Measurements from ENCODE around the gene PPP1R1B. TPM values are rescaled to one million over a fixed set of nuclear protein-coding genes. Genes with fewer than 3 reads are reported as not detected.

The PPP1R1B gene
- total RNA-seq, 3 donors from 2014 or later, result 0.18 TPM; not detected in 2

DNA sequence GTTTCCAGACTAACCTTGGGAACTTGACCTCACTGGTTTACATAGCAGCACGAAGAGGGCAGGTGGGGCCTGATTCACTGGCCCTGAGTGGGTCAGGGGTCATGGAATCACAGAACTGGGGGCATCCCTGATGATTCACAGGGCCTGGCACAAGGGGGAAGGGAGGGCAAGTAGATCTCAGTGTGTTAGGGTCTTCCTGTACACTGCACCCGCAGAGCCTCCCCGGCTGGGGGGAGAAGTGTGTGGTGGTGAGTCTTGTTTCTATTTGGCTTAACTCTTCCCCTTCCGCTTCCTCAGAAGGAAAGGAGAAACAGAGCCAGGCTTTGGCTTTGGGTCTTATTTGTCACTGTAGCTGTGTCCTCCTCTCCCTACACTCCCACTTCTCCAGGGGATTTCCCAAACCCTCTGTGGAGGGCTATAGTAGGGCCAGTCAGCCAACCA lies 13.9 kb downstream of the PPP1R1B start:
- H3K36me3 Mint-ChIP-seq (ENCODE audit: insufficient read depth), result peaks cover 2% of the 10 kb centered on the region
- no peak overlapping the region for H3K4me3 Mint-ChIP-seq
- H3K27me3 Mint-ChIP-seq (ENCODE audit: low read depth), result no peaks in the 10 kb centered on the region
- peaks cover 74% of the 10 kb centered on the region for H3K4me1 Mint-ChIP-seq (ENCODE audit: low read depth)
- no peak for ATAC-seq
- DNase-seq, result no peak
- no peaks in the 10 kb centered on the region for H3K9me3 Mint-ChIP-seq

- Mint-ChIP-seq H3K4me3 (no peak overlapping the region), H3K36me3 (ENCODE audit: insufficient read depth) (peaks cover 2% of the 10 kb centered on the region), H3K9me3 (no peaks in the 10 kb centered on the region), H3K4me1 (ENCODE audit: low read depth) (peaks cover 74% of the 10 kb centered on the region), H3K27me3 (ENCODE audit: low read depth) (no peaks in the 10 kb centered on the region)
- DNase-seq (no peak), ATAC-seq (no peak)
Measured at GRCh38 chr17:39641097-39641496, 14.3 kb downstream of the PPP1R1B start.

- no peak overlapping the region for H3K4me3 Mint-ChIP-seq
- peaks cover 70% of the 10 kb centered on the region for H3K4me1 Mint-ChIP-seq (ENCODE audit: low read depth)
- peaks cover 2% of the 10 kb centered on the region for H3K36me3 Mint-ChIP-seq (ENCODE audit: insufficient read depth)
- ATAC-seq (no peak), DNase-seq (no peak)
- no peaks in the 10 kb centered on the region for H3K27me3 Mint-ChIP-seq (ENCODE audit: low read depth)
- no peaks in the 10 kb centered on the region for H3K9me3 Mint-ChIP-seq
Measured at GRCh38 chr17:39641883-39642282, 15.1 kb downstream of the PPP1R1B start.

DNA sequence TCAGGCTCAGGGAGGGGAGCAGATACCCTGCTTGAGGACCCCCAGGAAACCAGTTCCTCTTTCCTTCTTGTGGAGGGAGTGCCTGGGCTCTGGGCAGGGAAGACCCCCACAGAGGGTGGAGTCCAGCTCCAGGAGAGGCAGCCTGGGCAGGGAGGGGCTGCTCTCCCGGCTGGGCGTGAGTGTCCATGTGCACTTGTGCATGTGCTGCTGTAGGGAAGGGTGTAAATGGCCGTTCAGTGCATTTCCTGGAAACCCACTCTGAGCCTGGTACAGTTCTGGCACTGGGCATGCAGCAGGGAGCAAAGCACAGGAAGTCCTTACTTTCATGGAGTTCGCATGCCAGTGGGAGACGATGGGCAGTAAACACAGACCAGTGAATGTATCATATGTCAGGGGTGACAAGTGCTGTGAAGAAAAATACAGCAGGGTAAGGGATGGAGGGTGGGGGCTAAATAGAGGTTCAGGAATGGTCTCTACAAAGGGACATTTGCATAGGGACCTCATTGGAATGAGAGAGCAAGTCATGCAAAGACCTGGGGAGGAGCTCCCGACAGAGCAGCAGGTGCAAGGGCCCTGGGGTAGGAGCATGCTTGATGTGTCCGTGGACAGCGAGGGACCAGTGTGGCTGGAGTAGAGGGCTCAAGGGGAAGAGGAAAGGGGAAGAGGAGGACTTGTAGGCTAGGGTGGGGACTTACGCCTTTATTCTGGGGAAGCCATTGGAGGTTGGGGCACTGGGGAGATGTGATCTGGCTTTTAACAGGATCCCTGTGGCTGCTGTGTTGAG lies 15.7 kb downstream of the PPP1R1B start:
- no peak for DNase-seq
- H3K36me3 Mint-ChIP-seq (ENCODE audit: insufficient read depth), result peaks cover 2% of the 10 kb centered on the region
- no peaks in the 10 kb centered on the region for H3K27me3 Mint-ChIP-seq (ENCODE audit: low read depth)
- H3K4me1 Mint-ChIP-seq (ENCODE audit: low read depth), result peaks cover 70% of the 10 kb centered on the region
- no peak for ATAC-seq
- no peak overlapping the region for H3K4me3 Mint-ChIP-seq
- H3K9me3 Mint-ChIP-seq, result no peaks in the 10 kb centered on the region

DNA sequence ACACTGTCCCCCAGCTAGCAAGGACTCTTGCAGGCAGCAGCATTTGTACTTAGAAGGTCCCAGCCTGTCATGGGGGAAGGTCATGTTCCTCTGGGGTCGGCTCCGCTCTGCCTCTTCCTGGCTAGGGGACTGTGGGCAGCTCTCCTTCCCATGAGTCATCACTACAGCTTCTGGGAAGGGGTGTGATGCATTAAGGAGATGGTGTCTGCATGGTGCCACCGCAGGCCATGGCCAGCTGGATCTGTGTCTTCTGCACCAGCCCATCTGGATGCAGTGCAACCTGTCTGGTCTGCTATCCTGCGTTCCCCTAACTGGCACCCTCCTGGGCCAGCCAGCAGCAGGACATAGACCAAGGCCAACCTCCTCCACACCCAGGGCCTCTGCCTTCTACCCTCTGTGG lies 16.5 kb downstream of the PPP1R1B start:
- Mint-ChIP-seq H3K36me3 (ENCODE audit: insufficient read depth) (no peaks in the 10 kb centered on the region), H3K27me3 (ENCODE audit: low read depth) (no peaks in the 10 kb centered on the region), H3K9me3 (no peaks in the 10 kb centered on the region), H3K4me1 (ENCODE audit: low read depth) (peaks cover 64% of the 10 kb centered on the region), H3K4me3 (no peak overlapping the region)
- DNase-seq (no peak), ATAC-seq (no peak)

DNA sequence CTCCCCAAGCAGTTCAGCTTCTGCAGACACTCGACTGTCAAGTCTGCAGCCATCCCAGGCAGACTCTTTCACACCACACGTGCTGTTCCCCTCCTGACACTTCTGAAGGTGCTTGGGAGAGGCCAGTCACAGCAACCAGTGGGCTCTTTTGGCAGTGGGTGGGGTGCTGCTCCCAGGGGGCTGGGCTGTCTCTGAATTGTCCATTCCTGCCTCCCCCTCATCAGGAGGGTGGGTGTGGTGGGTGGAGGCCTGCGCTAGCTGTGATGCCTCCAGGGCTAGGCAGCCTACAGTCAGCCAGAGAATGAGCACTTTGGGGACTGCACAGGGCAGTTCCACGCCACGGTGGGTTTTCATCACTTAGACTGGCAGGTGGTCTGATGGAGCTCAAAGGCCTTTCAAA lies 20.5 kb downstream of the PPP1R1B start:
- ATAC-seq (no peak), DNase-seq (no peak)
- H3K4me1 Mint-ChIP-seq (ENCODE audit: low read depth), result peaks cover 55% of the 10 kb centered on the region
- H3K9me3 Mint-ChIP-seq, result no peaks in the 10 kb centered on the region
- no peak overlapping the region for H3K4me3 Mint-ChIP-seq
- H3K27me3 Mint-ChIP-seq (ENCODE audit: low read depth), result no peaks in the 10 kb centered on the region
- H3K36me3 Mint-ChIP-seq (ENCODE audit: insufficient read depth), result peaks cover 9% of the 10 kb centered on the region

DNA sequence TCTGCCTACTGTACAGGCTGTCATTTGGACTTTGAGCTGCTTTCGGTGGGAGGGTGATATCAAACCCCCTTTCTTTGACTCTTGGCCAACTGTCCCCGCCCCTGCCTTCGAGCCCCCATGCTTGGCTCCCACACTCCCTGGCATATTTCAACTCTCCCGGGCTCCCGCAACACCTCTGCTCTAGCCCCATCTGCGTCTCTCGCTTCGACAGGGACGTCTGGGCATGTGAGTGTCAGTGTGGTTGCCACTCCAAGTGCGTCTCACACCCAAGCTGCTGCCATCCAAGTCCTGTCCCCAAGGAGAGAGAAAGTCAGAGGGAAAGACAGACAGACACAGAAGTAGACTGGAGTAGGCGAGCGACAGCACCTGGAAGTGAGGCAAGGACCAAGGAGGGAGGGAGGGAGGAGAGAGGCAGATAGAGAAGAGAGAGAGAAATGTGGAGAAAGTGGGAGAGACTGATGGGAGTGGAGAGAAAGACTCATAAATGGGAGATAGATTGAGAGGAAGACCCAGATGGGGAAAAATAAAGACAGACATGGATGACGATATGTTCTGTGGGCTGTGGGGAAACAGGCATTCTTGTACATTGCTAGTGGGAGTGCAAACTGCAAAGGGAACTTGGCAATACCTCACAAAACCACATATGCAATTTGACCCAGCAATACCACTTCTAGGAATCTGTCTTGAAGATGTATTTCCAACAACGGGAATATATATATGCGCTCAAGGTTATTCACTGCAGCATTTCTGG lies 22.0 kb downstream of the PPP1R1B start:
- Mint-ChIP-seq H3K4me3 (no peak overlapping the region), H3K4me1 (ENCODE audit: low read depth) (peaks cover 45% of the 10 kb centered on the region), H3K27me3 (ENCODE audit: low read depth) (no peaks in the 10 kb centered on the region), H3K9me3 (no peaks in the 10 kb centered on the region), H3K36me3 (ENCODE audit: insufficient read depth) (peaks cover 9% of the 10 kb centered on the region)
- DNase-seq (no peak), ATAC-seq (no peak)

DNA sequence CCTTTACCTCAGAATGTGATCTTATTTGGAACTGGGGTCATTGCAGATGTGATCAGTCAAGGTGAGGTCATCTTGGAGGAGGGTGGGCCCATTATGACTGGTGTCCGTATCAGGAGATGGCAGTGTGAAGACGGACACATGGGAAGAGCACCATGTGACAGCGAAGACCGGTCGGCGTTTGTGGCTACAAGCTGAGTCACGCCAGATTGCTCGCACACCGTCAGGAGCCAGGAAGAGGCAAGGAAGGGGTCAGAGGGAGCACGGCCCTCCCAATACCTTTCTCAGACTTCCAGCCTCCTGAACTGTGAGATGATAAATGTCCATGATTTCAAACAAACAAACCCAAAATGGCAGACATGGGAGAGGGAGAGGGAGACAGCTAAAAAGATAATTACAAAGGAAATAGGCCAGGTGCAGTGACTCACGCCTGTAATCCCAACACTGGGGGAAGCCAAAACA lies 23.4 kb downstream of the PPP1R1B start:
- no peaks in the 10 kb centered on the region for H3K27me3 Mint-ChIP-seq (ENCODE audit: low read depth)
- no peak for ATAC-seq
- no peaks in the 10 kb centered on the region for H3K9me3 Mint-ChIP-seq
- H3K36me3 Mint-ChIP-seq (ENCODE audit: insufficient read depth), result peaks cover 9% of the 10 kb centered on the region
- H3K4me1 Mint-ChIP-seq (ENCODE audit: low read depth), result peaks cover 48% of the 10 kb centered on the region
- H3K4me3 Mint-ChIP-seq, result no peak overlapping the region
- DNase-seq, result no peak

DNA sequence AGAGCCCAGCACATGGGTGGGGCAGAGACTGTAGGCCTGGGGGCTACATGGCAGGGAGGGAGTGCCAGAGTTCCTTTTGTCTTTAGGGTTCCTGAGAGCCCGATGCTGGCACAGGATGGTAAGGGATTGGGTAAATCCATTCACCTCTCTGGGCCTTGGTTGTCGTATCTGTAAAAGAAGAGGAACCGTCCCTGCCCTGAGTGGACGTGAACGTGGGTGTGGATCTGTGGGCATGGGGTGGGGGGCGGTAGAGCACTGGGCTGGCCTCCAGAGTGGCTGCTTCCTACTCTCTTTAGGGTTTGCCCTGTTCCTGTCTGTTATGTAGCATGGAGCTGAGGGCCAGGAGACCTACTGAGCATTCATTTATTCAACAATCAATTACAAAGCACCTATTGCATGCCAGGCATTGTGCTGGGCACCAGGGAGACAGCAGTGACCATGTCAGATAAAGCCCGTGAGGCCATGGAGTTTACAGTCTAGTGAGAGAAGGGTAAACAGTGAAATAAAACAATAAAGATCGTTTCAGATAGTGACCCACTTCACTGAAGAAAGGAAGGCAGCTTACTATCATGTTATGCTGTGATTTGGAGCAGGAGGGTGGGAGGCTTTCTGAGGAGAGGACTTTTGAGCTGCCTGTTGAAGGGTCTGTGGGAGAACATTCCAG lies 25.3 kb downstream of the PPP1R1B start:
- ATAC-seq (no peak), DNase-seq (no peak)
- Mint-ChIP-seq H3K9me3 (no peaks in the 10 kb centered on the region), H3K4me1 (ENCODE audit: low read depth) (peaks cover 47% of the 10 kb centered on the region), H3K4me3 (no peak overlapping the region), H3K27me3 (ENCODE audit: low read depth) (no peaks in the 10 kb centered on the region), H3K36me3 (ENCODE audit: insufficient read depth) (peaks cover 11% of the 10 kb centered on the region)

- DNase-seq (no peak), ATAC-seq (no peak)
- Mint-ChIP-seq H3K9me3 (no peaks in the 10 kb centered on the region), H3K27me3 (ENCODE audit: low read depth) (no peaks in the 10 kb centered on the region), H3K36me3 (ENCODE audit: insufficient read depth) (peaks cover 11% of the 10 kb centered on the region), H3K4me1 (ENCODE audit: low read depth) (peaks cover 46% of the 10 kb centered on the region), H3K4me3 (no peak overlapping the region)
Measured at GRCh38 chr17:39652587-39653315, 26.0 kb downstream of the PPP1R1B start.

GRCh38 chr17:39653316-39653661 lies 26.5 kb downstream of the PPP1R1B start:
- ATAC-seq, result peak in 1 of 2 donors; percentile 14
- H3K9me3 Mint-ChIP-seq, result no peaks in the 10 kb centered on the region
- peaks cover 11% of the 10 kb centered on the region for H3K36me3 Mint-ChIP-seq (ENCODE audit: insufficient read depth)
- H3K4me1 Mint-ChIP-seq (ENCODE audit: low read depth), result peaks cover 50% of the 10 kb centered on the region
- no peak for DNase-seq
- H3K4me3 Mint-ChIP-seq, result no peak overlapping the region
- H3K27me3 Mint-ChIP-seq (ENCODE audit: low read depth), result no peaks in the 10 kb centered on the region

GRCh38 chr17:39653662-39654331 lies 27.0 kb downstream of the PPP1R1B start:
- ATAC-seq (peak; percentile 71 to 81), DNase-seq (peak; percentile 81)
- Mint-ChIP-seq H3K36me3 (ENCODE audit: insufficient read depth) (peaks cover 9% of the 10 kb centered on the region), H3K27me3 (ENCODE audit: low read depth) (no peaks in the 10 kb centered on the region), H3K4me1 (ENCODE audit: low read depth) (peaks cover 46% of the 10 kb centered on the region), H3K4me3 (no peak overlapping the region), H3K9me3 (no peaks in the 10 kb centered on the region)

DNA sequence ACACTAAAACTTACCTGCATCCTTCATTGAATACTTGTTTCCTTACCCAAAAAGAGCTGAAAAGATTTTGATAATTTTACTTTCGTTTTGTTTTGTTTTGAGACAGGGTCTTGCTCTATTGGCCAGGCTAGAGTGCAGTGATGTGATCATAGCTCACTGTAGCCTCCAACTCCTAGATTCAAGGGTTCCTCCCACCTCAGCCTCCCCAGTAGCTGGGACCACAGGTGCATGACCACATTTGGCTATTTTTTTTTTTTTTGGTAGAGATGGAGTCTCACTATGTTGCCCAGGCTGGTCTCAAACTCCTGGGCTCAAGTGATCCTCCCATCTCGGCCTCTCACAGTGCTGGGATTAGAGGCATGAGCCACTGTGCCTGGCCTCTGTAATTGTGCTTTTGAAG lies 28.4 kb downstream of the PPP1R1B start:
- H3K4me3 Mint-ChIP-seq, result no peak overlapping the region
- peaks cover 5% of the 10 kb centered on the region for H3K36me3 Mint-ChIP-seq (ENCODE audit: insufficient read depth)
- H3K4me1 Mint-ChIP-seq (ENCODE audit: low read depth), result peaks cover 45% of the 10 kb centered on the region
- ATAC-seq (no peak), DNase-seq (no peak)
- no peaks in the 10 kb centered on the region for H3K9me3 Mint-ChIP-seq
- no peaks in the 10 kb centered on the region for H3K27me3 Mint-ChIP-seq (ENCODE audit: low read depth)

DNA sequence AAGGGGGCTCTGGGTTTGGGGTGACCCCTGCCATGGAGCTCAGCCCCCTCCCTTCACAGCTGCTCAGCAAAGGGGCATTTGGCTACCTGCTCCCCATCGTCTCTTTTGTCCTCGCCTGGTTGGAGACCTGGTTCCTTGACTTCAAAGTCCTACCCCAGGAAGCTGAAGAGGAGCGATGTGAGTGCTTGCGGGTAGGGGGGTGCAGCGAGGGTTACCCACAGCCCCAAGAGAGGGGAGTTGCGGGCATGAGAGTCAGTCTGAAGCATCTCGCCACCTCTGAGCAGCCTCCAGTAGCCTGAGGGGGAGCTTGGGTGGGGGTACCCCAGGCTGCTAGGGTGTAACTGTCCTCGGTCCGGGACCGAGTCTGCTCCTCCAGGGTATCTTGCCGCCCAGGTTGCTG lies 31.6 kb downstream of the PPP1R1B start:
- no peaks in the 10 kb centered on the region for H3K9me3 Mint-ChIP-seq
- no peak for ATAC-seq

More for the DNA sequence above, 31.6 kb downstream of the PPP1R1B start:
- H3K4me1 Mint-ChIP-seq (ENCODE audit: low read depth), result peaks cover 30% of the 10 kb centered on the region
- peaks cover 12% of the 10 kb centered on the region for H3K36me3 Mint-ChIP-seq (ENCODE audit: insufficient read depth)
- no peaks in the 10 kb centered on the region for H3K27me3 Mint-ChIP-seq (ENCODE audit: low read depth)
- DNase-seq, result no peak
- H3K4me3 Mint-ChIP-seq, result no peak overlapping the region

Measured in activated T-cell treated with anti-CD3 and anti-CD28 coated beads, Interleukin-2, amount 50 U/mL, for 4 hours (primary cell).